H1 (cell line): ENCODE results near the gene DPYD. TPM values are rescaled to one million over a fixed set of nuclear protein-coding genes. Genes with fewer than 3 reads are reported as not detected.

Experiments used
- BCL11A ChIP-seq, 2 experiments: IDR thresholded peaks; one replicate each; pipeline ENCODE4 v1.6.1; 2011; ENCODE audit warnings: low read depth in 2 of 2, low read length in 2 of 2, mild to moderate bottlenecking in 2 of 2
- polyA plus RNA-seq, 7 experiments: library from polyadenylated mRNA; depleted of rRNA in 3 of 7; stranded (reverse) in 5 of 7; unstranded in 2 of 7; fragments of >200 nt in 5 of 7; fragments of 200-250 nt in 2 of 7; gene quantifications; 1 replicate in 5 of 7; 2 replicates in 1 of 7; 4 replicates in 1 of 7; pipeline versions ENCODE4 v1.2.1 to v1.2.3, GENCODE V29; 2011 to 2013; ENCODE audit warnings: missing spikeins in 2 of 7, mixed read lengths in 2 of 7
- total RNA-seq: library from RNA; stranded (reverse); fragmentation: NEBNext Ultra II Directional; extraction: Animal tissue kit (Norgen Biotek cat#: 25700); gene quantifications from 2 replicates; pipeline ENCODE4 v1.2.1, GENCODE V29; 2021
- TF ChIP-seq, protein P1 (sequence below): fragments of 300-600 bp; sonication (generic); IDR thresholded peaks from 2 replicates; pipeline ENCODE4 v1.7.1; 2012; ENCODE audit warnings: low read length, moderate library complexity, mild to moderate bottlenecking, inconsistent platforms; ENCODE audit not compliant: insufficient replicate concordance

Gene DPYD
- total and polyA plus RNA-seq, 2 of the 8 experiments (the other 6 are each of a cell fraction or from before 2014, with no cell fraction given): 0.29 to 0.73 TPM

DNA sequence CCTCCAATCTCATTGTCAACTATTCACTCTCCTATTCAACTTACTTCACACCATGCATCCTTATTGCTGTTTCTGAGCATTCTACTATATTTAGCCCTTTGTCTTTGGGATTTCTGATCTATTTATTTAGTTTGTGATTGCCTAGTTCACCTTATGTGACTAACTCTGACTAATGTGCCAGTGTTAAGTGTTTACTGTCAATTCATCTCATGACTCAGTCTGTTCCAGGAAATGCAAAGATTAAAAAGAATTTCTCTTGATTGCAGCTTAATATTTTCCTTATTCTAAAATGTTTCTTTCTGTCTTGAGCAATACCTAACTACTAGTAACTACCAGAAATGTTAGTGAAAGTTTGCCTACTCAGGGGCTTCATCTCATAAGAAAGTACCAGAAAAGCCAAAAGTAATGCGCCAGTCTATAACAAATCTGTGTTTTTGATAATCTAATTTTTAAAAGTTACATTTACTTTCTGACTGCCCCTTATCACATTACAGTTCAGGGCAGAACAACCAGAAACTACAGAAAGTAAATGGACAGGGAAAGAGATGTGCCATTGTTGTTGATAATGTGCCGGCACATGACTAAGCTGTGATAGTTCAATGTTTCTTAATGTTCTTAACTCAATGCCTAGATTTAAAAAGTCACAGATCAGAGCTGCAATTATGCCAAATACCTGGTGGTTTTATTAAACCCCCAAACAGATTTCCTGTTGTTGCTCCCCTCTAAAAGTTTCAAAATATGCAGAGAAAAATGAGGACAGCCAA is 642.8 kb downstream of the DPYD start (continued):
- TF ChIP-seq, protein P1, sequence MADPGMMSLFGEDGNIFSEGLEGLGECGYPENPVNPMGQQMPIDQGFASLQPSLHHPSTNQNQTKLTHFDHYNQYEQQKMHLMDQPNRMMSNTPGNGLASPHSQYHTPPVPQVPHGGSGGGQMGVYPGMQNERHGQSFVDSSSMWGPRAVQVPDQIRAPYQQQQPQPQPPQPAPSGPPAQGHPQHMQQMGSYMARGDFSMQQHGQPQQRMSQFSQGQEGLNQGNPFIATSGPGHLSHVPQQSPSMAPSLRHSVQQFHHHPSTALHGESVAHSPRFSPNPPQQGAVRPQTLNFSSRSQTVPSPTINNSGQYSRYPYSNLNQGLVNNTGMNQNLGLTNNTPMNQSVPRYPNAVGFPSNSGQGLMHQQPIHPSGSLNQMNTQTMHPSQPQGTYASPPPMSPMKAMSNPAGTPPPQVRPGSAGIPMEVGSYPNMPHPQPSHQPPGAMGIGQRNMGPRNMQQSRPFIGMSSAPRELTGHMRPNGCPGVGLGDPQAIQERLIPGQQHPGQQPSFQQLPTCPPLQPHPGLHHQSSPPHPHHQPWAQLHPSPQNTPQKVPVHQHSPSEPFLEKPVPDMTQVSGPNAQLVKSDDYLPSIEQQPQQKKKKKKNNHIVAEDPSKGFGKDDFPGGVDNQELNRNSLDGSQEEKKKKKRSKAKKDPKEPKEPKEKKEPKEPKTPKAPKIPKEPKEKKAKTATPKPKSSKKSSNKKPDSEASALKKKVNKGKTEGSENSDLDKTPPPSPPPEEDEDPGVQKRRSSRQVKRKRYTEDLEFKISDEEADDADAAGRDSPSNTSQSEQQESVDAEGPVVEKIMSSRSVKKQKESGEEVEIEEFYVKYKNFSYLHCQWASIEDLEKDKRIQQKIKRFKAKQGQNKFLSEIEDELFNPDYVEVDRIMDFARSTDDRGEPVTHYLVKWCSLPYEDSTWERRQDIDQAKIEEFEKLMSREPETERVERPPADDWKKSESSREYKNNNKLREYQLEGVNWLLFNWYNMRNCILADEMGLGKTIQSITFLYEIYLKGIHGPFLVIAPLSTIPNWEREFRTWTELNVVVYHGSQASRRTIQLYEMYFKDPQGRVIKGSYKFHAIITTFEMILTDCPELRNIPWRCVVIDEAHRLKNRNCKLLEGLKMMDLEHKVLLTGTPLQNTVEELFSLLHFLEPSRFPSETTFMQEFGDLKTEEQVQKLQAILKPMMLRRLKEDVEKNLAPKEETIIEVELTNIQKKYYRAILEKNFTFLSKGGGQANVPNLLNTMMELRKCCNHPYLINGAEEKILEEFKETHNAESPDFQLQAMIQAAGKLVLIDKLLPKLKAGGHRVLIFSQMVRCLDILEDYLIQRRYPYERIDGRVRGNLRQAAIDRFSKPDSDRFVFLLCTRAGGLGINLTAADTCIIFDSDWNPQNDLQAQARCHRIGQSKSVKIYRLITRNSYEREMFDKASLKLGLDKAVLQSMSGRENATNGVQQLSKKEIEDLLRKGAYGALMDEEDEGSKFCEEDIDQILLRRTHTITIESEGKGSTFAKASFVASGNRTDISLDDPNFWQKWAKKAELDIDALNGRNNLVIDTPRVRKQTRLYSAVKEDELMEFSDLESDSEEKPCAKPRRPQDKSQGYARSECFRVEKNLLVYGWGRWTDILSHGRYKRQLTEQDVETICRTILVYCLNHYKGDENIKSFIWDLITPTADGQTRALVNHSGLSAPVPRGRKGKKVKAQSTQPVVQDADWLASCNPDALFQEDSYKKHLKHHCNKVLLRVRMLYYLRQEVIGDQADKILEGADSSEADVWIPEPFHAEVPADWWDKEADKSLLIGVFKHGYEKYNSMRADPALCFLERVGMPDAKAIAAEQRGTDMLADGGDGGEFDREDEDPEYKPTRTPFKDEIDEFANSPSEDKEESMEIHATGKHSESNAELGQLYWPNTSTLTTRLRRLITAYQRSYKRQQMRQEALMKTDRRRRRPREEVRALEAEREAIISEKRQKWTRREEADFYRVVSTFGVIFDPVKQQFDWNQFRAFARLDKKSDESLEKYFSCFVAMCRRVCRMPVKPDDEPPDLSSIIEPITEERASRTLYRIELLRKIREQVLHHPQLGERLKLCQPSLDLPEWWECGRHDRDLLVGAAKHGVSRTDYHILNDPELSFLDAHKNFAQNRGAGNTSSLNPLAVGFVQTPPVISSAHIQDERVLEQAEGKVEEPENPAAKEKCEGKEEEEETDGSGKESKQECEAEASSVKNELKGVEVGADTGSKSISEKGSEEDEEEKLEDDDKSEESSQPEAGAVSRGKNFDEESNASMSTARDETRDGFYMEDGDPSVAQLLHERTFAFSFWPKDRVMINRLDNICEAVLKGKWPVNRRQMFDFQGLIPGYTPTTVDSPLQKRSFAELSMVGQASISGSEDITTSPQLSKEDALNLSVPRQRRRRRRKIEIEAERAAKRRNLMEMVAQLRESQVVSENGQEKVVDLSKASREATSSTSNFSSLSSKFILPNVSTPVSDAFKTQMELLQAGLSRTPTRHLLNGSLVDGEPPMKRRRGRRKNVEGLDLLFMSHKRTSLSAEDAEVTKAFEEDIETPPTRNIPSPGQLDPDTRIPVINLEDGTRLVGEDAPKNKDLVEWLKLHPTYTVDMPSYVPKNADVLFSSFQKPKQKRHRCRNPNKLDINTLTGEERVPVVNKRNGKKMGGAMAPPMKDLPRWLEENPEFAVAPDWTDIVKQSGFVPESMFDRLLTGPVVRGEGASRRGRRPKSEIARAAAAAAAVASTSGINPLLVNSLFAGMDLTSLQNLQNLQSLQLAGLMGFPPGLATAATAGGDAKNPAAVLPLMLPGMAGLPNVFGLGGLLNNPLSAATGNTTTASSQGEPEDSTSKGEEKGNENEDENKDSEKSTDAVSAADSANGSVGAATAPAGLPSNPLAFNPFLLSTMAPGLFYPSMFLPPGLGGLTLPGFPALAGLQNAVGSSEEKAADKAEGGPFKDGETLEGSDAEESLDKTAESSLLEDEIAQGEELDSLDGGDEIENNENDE: no peak
- no peak for TF ChIP-seq BCL11A (IDR thresholded peaks at IDR 0.05; ENCODE audit: low read depth in 2 of 2, low read length in 2 of 2)
